GM12878 (cell line): Measurements from ENCODE around the gene TMPRSS13. TPM values are rescaled to one million over a fixed set of nuclear protein-coding genes. Genes with fewer than 3 reads are reported as not detected.

Experiments used
- CBFB ChIP-seq: IDR thresholded peaks from 2 replicates; pipeline ENCODE4 v1.6.1; 2016; ENCODE audit warnings: antibody characterized with exemption, low read depth
- GATAD2B ChIP-seq: fragments of 450-650 bp; conservative IDR thresholded peaks from 2 replicates; pipeline ENCODE4 v1.6.1; 2017; ENCODE audit warnings: low read depth, mild to moderate bottlenecking, moderate library complexity
- MEF2A ChIP-seq: IDR thresholded peaks from 2 replicates; pipeline ENCODE4 v1.6.1; 2011; ENCODE audit warnings: low read depth, mild to moderate bottlenecking, low read length, moderate library complexity; ENCODE audit not compliant: insufficient read depth
- MEF2B ChIP-seq: fragments of 450-650 bp; IDR thresholded peaks from 2 replicates; pipeline ENCODE4 v1.6.1; 2018; ENCODE audit warnings: mild to moderate bottlenecking, moderate library complexity; ENCODE audit not compliant: partially characterized antibody, poor library complexity, severe bottlenecking
- NFYB ChIP-seq: IDR thresholded peaks from 2 replicates; pipeline ENCODE4 v1.6.1; 2011; ENCODE audit warnings: low read depth, mild to moderate bottlenecking, low read length, improper control_type of control experiment, moderate library complexity; ENCODE audit not compliant: insufficient read depth
- RB1 ChIP-seq: fragments of 450-650 bp; formaldehyde crosslinking; IDR thresholded peaks from 2 replicates; pipeline ENCODE4 v1.6.1; 2017; ENCODE audit warnings: mild to moderate bottlenecking, borderline replicate concordance
- polyA plus RNA-seq, 11 experiments: library from polyadenylated mRNA; depleted of rRNA in 4 of 11; unstranded in 6 of 11; stranded (reverse) in 5 of 11; fragments of >200 nt; fragmentation: Nextera tagmentation in 4 of 11; fragmentation: Illumina TruSeq in 1 of 11; extraction: Ambion mirVana in 4 of 11; extraction: Trizol in 1 of 11; gene quantifications; 1 replicate in 1 of 11; 2 replicates in 10 of 11; pipeline versions ENCODE4 v1.2.1 to v1.2.3, GENCODE V29; 2011 to 2016; ENCODE audit warnings: inconsistent platforms in 2 of 11, missing spikeins in 2 of 11, low read depth in 1 of 11
- total RNA-seq, 4 experiments: library from RNA; depleted of rRNA in 3 of 4; stranded (reverse); fragments of >200 nt in 3 of 4; fragmentation: Illumina TruSeq in 1 of 4; extraction: Trizol in 1 of 4; gene quantifications; 2 replicates each; pipeline versions ENCODE4 v1.2.1 to v1.2.3, GENCODE V29; 2013 to 2021
- TF ChIP-seq, protein P1 (sequence below): IDR thresholded peaks from 2 replicates; pipeline ENCODE4 v1.6.1; 2012; ENCODE audit warnings: improper control_type of control experiment, low read depth, low read length; ENCODE audit not compliant: insufficient replicate concordance
- TF ChIP-seq, protein P2 (sequence below): IDR thresholded peaks from 2 replicates; pipeline ENCODE4 v1.6.1; 2011; ENCODE audit warnings: borderline replicate concordance, low read depth, mild to moderate bottlenecking, moderate library complexity, mixed read lengths, low read length; ENCODE audit not compliant: insufficient read depth; ENCODE audit errors: extremely low read length

TMPRSS13 gene
- total and polyA plus RNA-seq, 10 of the 15 experiments (the other 5 are each of a cell fraction or from before 2014, with no cell fraction given): 0.05 to 0.50 (median 0.26) TPM; not detected in 2

DNA sequence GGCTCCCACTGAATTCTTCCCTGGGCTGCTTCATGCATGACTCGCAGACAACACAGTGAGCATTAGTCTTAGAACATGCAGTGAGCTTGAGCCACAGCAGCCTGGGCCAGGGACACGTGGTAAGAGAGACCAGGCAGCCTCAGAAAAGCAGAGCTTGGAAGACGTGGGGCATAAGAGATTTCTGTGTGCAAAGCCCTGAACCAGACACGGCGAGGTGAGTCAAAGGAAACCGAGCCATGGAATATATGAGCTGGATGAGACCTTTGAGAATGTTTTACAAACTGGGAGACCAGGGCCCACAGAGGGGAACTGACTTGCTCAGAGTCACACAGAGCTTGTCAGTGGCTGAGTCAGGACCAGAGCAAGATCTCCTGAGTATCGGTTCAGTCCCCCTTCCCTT, 44.2 kb downstream of the TMPRSS13 start (continued):
- TF ChIP-seq, protein P1, sequence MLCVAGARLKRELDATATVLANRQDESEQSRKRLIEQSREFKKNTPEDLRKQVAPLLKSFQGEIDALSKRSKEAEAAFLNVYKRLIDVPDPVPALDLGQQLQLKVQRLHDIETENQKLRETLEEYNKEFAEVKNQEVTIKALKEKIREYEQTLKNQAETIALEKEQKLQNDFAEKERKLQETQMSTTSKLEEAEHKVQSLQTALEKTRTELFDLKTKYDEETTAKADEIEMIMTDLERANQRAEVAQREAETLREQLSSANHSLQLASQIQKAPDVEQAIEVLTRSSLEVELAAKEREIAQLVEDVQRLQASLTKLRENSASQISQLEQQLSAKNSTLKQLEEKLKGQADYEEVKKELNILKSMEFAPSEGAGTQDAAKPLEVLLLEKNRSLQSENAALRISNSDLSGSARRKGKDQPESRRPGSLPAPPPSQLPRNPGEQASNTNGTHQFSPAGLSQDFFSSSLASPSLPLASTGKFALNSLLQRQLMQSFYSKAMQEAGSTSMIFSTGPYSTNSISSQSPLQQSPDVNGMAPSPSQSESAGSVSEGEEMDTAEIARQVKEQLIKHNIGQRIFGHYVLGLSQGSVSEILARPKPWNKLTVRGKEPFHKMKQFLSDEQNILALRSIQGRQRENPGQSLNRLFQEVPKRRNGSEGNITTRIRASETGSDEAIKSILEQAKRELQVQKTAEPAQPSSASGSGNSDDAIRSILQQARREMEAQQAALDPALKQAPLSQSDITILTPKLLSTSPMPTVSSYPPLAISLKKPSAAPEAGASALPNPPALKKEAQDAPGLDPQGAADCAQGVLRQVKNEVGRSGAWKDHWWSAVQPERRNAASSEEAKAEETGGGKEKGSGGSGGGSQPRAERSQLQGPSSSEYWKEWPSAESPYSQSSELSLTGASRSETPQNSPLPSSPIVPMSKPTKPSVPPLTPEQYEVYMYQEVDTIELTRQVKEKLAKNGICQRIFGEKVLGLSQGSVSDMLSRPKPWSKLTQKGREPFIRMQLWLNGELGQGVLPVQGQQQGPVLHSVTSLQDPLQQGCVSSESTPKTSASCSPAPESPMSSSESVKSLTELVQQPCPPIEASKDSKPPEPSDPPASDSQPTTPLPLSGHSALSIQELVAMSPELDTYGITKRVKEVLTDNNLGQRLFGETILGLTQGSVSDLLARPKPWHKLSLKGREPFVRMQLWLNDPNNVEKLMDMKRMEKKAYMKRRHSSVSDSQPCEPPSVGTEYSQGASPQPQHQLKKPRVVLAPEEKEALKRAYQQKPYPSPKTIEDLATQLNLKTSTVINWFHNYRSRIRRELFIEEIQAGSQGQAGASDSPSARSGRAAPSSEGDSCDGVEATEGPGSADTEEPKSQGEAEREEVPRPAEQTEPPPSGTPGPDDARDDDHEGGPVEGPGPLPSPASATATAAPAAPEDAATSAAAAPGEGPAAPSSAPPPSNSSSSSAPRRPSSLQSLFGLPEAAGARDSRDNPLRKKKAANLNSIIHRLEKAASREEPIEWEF: no peak
- TF ChIP-seq MEF2A: no peak
- no peak for TF ChIP-seq MEF2B
- no peak for TF ChIP-seq RB1
- TF ChIP-seq CBFB: no peak
- TF ChIP-seq NFYB: no peak
- TF ChIP-seq, protein P2, sequence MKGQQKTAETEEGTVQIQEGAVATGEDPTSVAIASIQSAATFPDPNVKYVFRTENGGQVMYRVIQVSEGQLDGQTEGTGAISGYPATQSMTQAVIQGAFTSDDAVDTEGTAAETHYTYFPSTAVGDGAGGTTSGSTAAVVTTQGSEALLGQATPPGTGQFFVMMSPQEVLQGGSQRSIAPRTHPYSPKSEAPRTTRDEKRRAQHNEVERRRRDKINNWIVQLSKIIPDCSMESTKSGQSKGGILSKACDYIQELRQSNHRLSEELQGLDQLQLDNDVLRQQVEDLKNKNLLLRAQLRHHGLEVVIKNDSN: no peak
- no peak for TF ChIP-seq GATAD2B
- TF ChIP-seq, all 136 proteins: peak for 0
